Progenitor cell of endocrine pancreas (in vitro differentiated cells): ENCODE data around the gene EP400. TPM values are rescaled to one million over a fixed set of nuclear protein-coding genes. Genes with fewer than 3 reads are reported as not detected.
"Not testable (repeated sequence)": the region's sequence is repeated elsewhere in the genome, so short reads cannot be mapped to it uniquely, and the experiment has no call there.

Experiments
- DNase-seq: peaks from one replicate; pipeline ENCODE4 v3.0.0; 2021; ENCODE audit warnings: low spot score; ENCODE audit not compliant: unreplicated experiment
- H3K27ac Mint-ChIP-seq: 2 replicates; pipeline ENCODE4 v1.8.0; 2021; ENCODE audit warnings: mild to moderate bottlenecking, moderate library complexity, mixed read lengths
- H3K27me3 Mint-ChIP-seq: 2 replicates; pipeline ENCODE4 v1.8.0; 2021; ENCODE audit warnings: mixed read lengths
- H3K36me3 Mint-ChIP-seq: 2 replicates; pipeline ENCODE4 v1.8.0; 2022; ENCODE audit warnings: mixed read lengths; ENCODE audit not compliant: insufficient read depth
- H3K4me1 Mint-ChIP-seq: 2 replicates; pipeline ENCODE4 v1.8.0; 2021; ENCODE audit warnings: low read depth, mixed read lengths
- H3K4me3 Mint-ChIP-seq: 2 replicates; pipeline ENCODE4 v1.8.0; 2021; ENCODE audit warnings: low read depth, mild to moderate bottlenecking, moderate library complexity, mixed read lengths
- H3K9me3 Mint-ChIP-seq: 2 replicates; pipeline ENCODE4 v1.8.0; 2021; ENCODE audit warnings: low read depth, mixed read lengths
- CTCF ChIP-seq: fragments of 200-600 bp; sonication (generic); IDR thresholded peaks from one replicate; pipeline ENCODE4 v1.5.0; 2021; ENCODE audit warnings: antibody characterized with exemption, mild to moderate bottlenecking; ENCODE audit not compliant: unreplicated experiment
- total RNA-seq: library from RNA; stranded (reverse); gene quantifications from 2 replicates; pipeline ENCODE4 v1.2.1, GENCODE V29; 2021

The EP400 gene
- total RNA-seq, 1 donor from 2014 or later = 66.6 TPM

GRCh38 chr12:131959116-131959515 lies 9.4 kb downstream of the EP400 start:
- H3K4me1 Mint-ChIP-seq = peaks cover 5% of the 10 kb centered on the region
- no peak overlapping the region for H3K4me3 Mint-ChIP-seq
- no peaks in the 10 kb centered on the region for H3K27me3 Mint-ChIP-seq
- no peak for TF ChIP-seq CTCF
- no peaks in the 10 kb centered on the region for H3K9me3 Mint-ChIP-seq
- peak overlapping the region; percentile 24 for H3K27ac Mint-ChIP-seq
- H3K36me3 Mint-ChIP-seq = peaks cover 5% of the 10 kb centered on the region
- no peak for DNase-seq

GRCh38 chr12:131959641-131960589 lies 10.2 kb downstream of the EP400 start:
- DNase-seq = no peak
- Mint-ChIP-seq H3K27ac (peak overlapping the region; percentile 24), H3K4me3 (no peak overlapping the region)

GRCh38 chr12:131960590-131961325 lies 11.0 kb downstream of the EP400 start:
- H3K4me1 Mint-ChIP-seq, H3K4me3 Mint-ChIP-seq, DNase-seq, H3K36me3 Mint-ChIP-seq, H3K27me3 Mint-ChIP-seq, H3K27ac Mint-ChIP-seq, H3K9me3 Mint-ChIP-seq: not testable (repeated sequence)

More at GRCh38 chr12:131959641-131960589, 10.2 kb downstream of the EP400 start:
- Mint-ChIP-seq H3K27me3 (no peaks in the 10 kb centered on the region), H3K36me3 (peaks cover 5% of the 10 kb centered on the region), H3K9me3 (no peaks in the 10 kb centered on the region), H3K4me1 (peaks cover 5% of the 10 kb centered on the region)
- TF ChIP-seq CTCF = no peak

DNA sequence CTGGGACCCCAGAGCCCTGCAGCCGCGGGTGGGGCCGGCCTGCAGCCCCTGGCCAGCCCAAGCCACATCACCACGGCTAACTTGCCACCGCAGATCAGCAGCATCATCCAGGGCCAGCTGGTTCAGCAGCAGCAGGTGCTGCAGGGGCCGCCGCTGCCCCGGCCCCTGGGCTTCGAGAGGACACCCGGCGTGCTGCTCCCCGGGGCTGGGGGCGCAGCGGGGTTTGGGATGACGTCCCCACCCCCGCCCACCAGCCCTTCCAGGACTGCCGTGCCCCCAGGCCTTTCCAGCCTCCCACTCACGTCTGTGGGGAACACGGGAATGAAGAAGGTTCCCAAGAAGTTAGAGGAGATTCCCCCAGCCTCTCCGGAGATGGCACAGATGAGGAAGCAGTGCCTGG lies 11.6 kb downstream of the EP400 start:
- H3K27me3 Mint-ChIP-seq, H3K4me3 Mint-ChIP-seq, DNase-seq, H3K36me3 Mint-ChIP-seq, H3K9me3 Mint-ChIP-seq, H3K27ac Mint-ChIP-seq, H3K4me1 Mint-ChIP-seq: not testable (repeated sequence)

DNA sequence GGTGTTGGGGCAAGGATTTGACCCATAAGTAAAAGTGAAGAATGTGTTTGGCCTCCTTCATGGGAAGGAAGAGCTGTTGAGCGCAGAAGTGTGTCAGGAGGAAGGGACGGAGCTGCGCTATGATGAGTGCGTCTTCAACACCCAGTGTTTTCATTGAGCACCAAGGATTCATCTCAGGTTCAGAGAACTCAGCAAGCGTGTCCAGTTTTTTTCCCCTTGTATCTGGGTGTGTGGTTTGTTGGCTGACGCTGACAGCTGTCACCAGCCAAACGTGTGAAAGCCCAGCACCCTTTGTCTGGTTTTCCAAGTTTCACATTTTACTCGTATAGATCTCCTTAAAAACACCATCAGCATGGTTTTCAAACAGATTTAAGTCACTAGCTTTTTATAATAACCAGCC lies 12.3 kb downstream of the EP400 start:
- peaks cover 5% of the 10 kb centered on the region for H3K36me3 Mint-ChIP-seq
- H3K4me1 Mint-ChIP-seq = peaks cover 5% of the 10 kb centered on the region
- no peaks in the 10 kb centered on the region for H3K27me3 Mint-ChIP-seq
- no peak overlapping the region for H3K27ac Mint-ChIP-seq
- H3K9me3 Mint-ChIP-seq = no peaks in the 10 kb centered on the region
- no peak for DNase-seq
- H3K4me3 Mint-ChIP-seq = no peak overlapping the region
- TF ChIP-seq CTCF = no peak

DNA sequence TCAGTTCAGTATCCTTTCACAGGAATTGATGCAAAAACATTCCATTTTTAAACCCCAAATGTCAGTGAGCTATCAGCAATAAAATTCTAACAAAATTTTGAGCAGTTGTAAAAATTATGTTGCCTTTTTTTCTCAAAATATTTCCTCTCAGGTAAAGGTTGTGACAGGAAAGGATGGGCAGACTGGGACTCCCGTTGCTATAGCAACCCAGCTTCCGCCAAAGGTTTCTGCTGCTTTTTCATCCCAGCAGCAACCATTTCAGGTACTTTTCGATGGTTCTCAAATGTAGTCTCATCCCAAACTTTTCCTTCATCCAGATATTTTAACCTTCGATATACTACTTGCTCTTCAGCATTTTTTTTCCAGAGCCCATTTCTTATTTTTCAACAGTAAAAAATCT lies 13.6 kb downstream of the EP400 start:
- Mint-ChIP-seq H3K27ac (no peak overlapping the region), H3K27me3 (no peaks in the 10 kb centered on the region), H3K4me3 (no peak overlapping the region), H3K4me1 (no peaks in the 10 kb centered on the region), H3K36me3 (peaks cover 5% of the 10 kb centered on the region), H3K9me3 (no peaks in the 10 kb centered on the region)
- DNase-seq = no peak
- TF ChIP-seq CTCF = no peak
